ENCODE data around the gene NLGN2. TPM values are rescaled to one million over a fixed set of nuclear protein-coding genes. Genes with fewer than 3 reads are reported as not detected.
A peak's percentile ranks its signal among the peaks of the same experiment; 100 is the strongest.
"Not testable (repeated sequence)": the region's sequence is repeated elsewhere in the genome, so short reads cannot be mapped to it uniquely, and the experiment has no call there.

The NLGN2 gene
- polyA plus RNA-seq, 1 donor from 2014 or later, result 13.8 TPM

- no peak overlapping the region for H3K9ac ChIP-seq (ENCODE audit: low read length)
- no peak overlapping the region for H3K4me2 ChIP-seq (ENCODE audit: low read length)
- H3K27me3 ChIP-seq (ENCODE audit: insufficient read depth, low read depth, low read length), result no peaks in the 10 kb centered on the region
- H3K27ac ChIP-seq (ENCODE audit: low read length), result peak overlapping the region; percentile 17
- no peaks in the 10 kb centered on the region for H3K9me2 ChIP-seq (ENCODE audit: insufficient read depth, low read length)
- H2AFZ ChIP-seq (ENCODE audit: low read depth, low read length), result no peak overlapping the region
- H3K4me3 ChIP-seq (ENCODE audit: low read length), result peak overlapping the region; percentile 0
- no peaks in the 10 kb centered on the region for H4K20me1 ChIP-seq (ENCODE audit: insufficient read depth)
- H3K36me3 ChIP-seq (ENCODE audit: insufficient read depth, low read length), result no peaks in the 10 kb centered on the region
- no peaks in the 10 kb centered on the region for H3K9me3 ChIP-seq (ENCODE audit: low read length)
- no peaks in the 10 kb centered on the region for H3K79me2 ChIP-seq (replicated peaks; ENCODE audit: insufficient read depth, low read length)
- TF ChIP-seq SMC3 (conservative IDR thresholded peaks at IDR 0.05; ENCODE audit: poor library complexity) (no peak), POLR2AphosphoS5 (IDR thresholded peaks at IDR 0.05) (no peak), EZH2 (IDR thresholded peaks at IDR 0.05; ENCODE audit: borderline replicate concordance, insufficient read depth, low read length, poor library complexity, severe bottlenecking) (no peak), MXI1 (conservative IDR thresholded peaks at IDR 0.05; ENCODE audit: poor library complexity, severe bottlenecking) (no peak), REST (IDR thresholded peaks at IDR 0.05; ENCODE audit: borderline replicate concordance) (no peak), CTCF (IDR thresholded peaks at IDR 0.05; ENCODE audit: poor library complexity, severe bottlenecking) (no peak), EP300 (conservative IDR thresholded peaks at IDR 0.05; ENCODE audit: poor library complexity, severe bottlenecking) (no peak), TAF1 (IDR thresholded peaks at IDR 0.05; ENCODE audit: low read depth) (no peak), RAD21 (conservative IDR thresholded peaks at IDR 0.05) (no peak)
- H3F3A ChIP-seq (ENCODE audit: insufficient read depth, low read length, poor library complexity, severe bottlenecking), result no peaks in the 10 kb centered on the region
Observed at GRCh38 chr17:7367918-7368598, 39.6 kb upstream of the NLGN2 start.

- H3K27me3 ChIP-seq (ENCODE audit: insufficient read depth, low read depth, low read length), result not testable (repeated sequence)
Observed at GRCh38 chr17:7368599-7368994, 39.0 kb upstream of the NLGN2 start.

More at GRCh38 chr17:7368599-7368994, 39.0 kb upstream of the NLGN2 start:
- not testable (repeated sequence) for H3K79me2 ChIP-seq (replicated peaks; ENCODE audit: insufficient read depth, low read length); H3K36me3 ChIP-seq (ENCODE audit: insufficient read depth, low read length); H3K9ac ChIP-seq (ENCODE audit: low read length); H3F3A ChIP-seq (ENCODE audit: insufficient read depth, low read length, poor library complexity, severe bottlenecking); H2AFZ ChIP-seq (ENCODE audit: low read depth, low read length); H4K20me1 ChIP-seq (ENCODE audit: insufficient read depth); H3K9me2 ChIP-seq (ENCODE audit: insufficient read depth, low read length); H3K4me2 ChIP-seq (ENCODE audit: low read length); H3K9me3 ChIP-seq (ENCODE audit: low read length)
- peak overlapping the region; percentile 0 for H3K4me3 ChIP-seq (ENCODE audit: low read length)
- H3K27ac ChIP-seq (ENCODE audit: low read length), result peak overlapping the region; percentile 17
